ENCODE measurements around the gene TRIM63.

GRCh38 chr1:26044971-26045721, 22.3 kb downstream of the TRIM63 start:
- TF ChIP-seq, protein P1, sequence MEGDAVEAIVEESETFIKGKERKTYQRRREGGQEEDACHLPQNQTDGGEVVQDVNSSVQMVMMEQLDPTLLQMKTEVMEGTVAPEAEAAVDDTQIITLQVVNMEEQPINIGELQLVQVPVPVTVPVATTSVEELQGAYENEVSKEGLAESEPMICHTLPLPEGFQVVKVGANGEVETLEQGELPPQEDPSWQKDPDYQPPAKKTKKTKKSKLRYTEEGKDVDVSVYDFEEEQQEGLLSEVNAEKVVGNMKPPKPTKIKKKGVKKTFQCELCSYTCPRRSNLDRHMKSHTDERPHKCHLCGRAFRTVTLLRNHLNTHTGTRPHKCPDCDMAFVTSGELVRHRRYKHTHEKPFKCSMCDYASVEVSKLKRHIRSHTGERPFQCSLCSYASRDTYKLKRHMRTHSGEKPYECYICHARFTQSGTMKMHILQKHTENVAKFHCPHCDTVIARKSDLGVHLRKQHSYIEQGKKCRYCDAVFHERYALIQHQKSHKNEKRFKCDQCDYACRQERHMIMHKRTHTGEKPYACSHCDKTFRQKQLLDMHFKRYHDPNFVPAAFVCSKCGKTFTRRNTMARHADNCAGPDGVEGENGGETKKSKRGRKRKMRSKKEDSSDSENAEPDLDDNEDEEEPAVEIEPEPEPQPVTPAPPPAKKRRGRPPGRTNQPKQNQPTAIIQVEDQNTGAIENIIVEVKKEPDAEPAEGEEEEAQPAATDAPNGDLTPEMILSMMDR (IDR thresholded peaks at IDR 0.05; ENCODE audit: low read depth, low read length) = no peak
- TF ChIP-seq, protein P2, sequence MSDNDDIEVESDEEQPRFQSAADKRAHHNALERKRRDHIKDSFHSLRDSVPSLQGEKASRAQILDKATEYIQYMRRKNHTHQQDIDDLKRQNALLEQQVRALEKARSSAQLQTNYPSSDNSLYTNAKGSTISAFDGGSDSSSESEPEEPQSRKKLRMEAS (IDR thresholded peaks at IDR 0.05; ENCODE audit: low read depth, low read length) = no peak
- no peak for TF ChIP-seq POLR2A (IDR thresholded peaks at IDR 0.05; ENCODE audit: extremely low read depth, insufficient read length)
